HG03066 (cell line): ENCODE results near the gene DIPK2A.

ENCODE experiments used
- ATAC-seq: cut with Tn5 transposase; IDR thresholded peaks from one replicate; pipeline ENCODE4 v1.9.1; 2021; ENCODE audit warnings: low read depth; ENCODE audit not compliant: unreplicated experiment

DIPK2A gene

DNA sequence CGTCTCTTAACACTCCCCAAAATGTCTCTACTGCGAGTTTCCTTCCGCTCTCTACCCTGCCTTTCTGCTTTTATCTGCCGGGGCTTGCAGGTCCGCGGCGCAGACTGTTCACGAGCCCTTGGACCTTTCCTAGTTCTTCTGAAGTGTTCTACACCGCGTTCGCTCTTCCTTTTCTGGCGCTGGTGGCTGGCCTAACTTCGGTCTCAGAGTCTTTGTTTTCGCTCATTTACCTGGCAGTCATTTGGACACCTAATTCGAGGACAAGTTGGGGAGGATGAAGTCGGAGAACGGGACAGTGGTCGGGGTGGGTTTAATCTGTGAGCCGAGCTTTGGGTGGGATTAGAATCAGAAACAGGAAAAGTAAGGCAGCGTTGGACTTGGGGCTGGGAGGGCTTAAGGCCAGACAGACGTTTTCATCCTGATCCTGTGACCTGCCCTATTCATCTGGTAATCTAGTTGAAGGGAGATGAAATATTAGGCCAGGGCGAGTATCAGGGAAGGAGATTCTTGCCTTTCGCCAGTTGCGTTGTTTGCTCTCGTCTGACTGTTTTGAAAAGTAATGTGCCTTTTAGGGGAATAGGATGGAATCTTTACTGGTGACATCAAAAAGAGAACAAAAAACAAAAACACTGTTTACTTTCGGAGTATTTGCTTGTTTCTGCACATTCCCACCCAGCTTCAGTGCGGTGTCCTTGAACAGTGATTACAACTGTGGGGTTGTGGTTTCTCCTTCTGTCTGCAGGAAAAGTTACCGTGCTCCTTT, 1.8 kb downstream of the DIPK2A start:
- peak; percentile 31 for ATAC-seq

DNA sequence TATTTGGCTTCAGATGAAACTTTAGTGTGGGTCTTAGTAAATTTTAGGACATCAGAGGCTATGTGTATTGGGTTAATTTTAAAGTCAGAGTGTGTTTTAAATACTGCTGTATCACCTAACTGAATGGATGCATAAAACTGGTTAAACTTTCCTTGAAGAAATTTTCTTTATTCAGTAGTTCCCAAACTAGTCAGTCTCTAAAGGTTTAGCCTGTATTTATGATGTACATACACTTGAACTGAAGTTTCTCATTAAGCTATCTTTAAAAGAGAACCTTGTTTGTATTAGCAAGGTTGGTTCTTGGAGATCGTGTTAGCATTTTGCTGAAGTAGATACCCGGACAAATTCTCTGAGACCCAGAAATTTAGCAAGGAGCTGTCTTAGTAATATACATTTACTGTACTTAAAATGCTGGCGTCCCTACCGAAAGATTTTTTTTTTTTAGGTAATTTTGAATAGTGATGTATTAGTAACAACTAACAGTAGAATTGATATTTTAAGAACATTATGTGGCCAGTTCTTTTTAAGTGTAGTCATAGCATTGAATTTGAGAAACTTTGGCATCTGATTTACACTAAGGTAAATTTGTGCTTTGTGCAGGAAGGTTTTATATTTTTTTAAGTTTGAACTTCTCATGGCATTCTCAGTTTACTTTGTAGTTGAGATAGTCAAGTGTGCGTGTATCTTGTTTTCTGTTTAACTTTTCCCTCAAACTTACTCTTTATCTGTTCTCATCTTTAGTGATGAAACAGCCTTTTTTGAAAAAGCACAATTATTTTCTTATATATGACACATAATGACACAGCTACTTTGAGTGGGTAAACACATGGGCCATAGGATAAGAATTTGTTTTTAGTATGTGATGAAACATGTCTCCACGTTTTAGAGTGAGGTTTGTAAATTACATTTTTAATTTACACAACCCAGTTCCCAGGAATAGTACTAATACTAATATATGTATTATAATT, 2.9 kb downstream of the DIPK2A start:
- ATAC-seq, result no peak

DNA sequence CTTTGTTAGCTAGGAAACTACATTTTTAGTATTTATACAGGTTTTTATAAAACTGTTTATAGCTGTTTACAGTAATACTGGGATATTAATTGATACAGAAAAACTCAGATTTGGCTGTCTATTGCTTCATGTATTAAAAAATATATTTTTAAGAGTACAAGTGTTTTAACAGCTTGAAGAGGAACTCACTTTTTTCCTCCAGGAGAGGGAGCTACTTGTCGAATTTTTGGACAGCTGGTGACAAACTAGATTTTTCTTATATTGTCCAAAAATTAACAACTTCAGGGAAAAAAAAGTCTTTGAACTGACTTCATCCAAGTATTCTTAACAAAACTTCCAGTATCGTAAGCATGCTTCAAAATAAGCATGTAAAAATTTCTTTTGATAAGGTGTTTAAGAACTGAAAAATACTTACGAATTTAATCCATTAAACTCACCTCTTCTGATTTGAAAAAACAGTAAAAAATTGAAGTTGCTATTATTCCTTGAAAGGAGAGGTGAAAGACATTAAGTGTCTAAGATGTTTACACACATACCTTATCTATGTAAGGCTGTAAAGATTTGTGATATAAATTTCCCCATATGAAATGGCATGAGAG, 4.0 kb downstream of the DIPK2A start:
- ATAC-seq, result no peak

DNA sequence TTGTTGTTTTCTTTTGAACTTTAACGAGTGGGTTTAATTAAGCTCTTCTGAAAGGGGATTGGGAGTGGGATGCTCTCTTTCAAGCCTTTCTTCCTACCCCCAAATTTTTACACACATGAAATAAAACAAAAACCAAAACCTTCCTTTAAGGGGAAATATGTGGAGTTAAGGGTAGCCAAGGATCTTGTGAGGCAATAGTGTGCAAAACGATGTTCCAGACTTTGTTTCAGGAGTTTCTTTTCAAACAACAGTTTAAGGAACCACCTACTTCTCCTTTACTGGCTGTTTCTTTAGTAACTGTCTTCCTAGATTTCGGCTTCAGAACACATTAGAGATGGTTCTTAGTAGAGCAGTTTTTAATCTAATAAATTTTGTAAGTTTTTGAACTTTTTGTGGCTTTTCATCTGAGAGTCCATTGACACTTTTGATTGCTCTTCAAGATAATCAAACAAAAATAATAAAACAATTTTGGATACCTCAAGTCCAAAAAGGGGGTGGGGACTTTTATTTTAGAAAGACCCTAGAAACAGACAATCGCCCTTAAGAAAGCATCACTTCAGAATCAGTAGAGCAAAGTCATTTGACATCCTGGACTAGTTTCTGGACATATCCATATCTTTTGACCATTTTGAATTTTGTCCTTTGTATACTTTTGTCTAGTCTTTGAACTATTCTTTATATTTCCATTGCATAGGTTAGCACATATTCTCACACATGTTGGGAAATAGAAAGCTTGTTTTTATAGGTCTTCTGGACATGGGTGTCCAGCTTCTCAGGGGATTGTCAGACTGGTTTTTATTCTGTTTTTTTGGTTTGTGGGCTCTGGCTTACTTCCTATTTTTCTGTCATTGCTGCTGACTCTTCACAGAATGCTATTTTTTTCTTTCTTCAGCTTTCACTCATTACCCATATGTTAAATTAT, 6.0 kb downstream of the DIPK2A start:
- ATAC-seq, result peak; percentile 38

DNA sequence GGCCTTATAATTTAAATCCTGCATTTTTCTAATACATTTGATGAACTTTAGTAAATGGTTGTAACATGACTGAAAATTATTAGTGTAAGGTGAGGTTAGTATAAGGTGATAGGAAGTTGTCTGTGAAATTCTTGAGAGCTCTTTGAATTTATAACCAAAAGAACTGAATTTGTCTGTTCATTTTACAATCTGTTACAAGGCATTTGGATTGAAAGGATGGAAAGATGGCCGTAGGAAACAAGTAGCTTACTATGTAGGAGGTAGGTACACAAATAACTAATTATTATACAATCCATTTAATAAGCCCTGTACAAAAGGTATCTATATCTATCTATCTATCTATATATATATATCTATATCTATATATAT, 6.6 kb downstream of the DIPK2A start:
- ATAC-seq, result no peak

DNA sequence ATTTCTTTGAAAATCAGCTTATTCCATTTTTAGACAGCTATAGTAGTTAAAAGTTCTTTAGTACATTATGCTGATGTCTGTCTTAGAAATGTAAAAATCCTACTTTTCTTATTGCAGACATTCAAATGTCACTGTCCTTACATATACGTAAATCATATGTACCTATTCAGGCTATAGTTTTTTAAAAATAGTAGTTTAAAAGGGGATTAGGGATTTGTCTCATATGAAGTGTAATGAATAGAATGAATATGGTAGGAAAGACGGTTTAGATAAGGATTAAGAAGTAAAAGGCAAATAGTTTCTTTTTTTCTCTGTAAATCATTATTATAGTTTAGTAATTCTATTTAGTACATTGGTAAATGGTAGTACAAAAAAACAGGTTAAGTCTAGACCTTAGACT, 7.4 kb downstream of the DIPK2A start:
- ATAC-seq, result no peak

DNA sequence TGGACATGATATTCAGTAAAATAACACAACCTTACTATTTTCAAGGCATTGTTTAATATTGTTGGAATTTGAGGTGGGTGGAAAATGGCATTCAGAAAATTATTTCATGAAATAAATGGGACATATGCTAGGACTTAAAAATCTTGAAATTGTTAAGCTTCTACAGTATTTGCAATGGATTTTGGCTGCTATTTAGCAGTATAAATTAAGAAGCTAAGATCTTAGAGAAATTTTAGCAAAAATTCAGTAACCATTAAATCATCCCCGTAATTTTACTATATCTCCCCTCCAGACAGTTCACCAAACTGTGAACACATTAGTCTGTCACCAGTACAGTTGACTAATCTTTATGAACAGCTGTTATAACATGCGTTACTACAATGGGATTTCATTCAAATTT, 8.2 kb downstream of the DIPK2A start:
- no peak for ATAC-seq

DNA sequence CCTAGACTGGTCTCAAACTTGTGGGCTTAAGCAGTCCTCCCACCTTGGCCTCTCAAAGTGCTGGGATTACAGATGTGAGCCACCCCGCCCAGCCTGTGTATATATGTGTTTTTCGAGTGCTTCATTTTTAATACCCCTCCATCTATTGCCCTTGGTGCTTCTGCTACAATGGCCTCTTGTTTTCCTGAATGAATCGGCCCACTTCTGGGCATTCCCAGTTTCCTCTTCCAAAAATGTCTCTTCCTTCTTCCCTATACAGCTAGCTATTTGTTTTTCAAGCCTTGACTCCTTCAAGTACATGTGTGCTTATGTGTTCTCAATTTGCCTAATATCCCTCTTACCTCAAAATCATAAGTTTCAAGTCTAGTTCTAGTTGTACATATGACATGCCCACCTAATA, 16.7 kb downstream of the DIPK2A start:
- no peak for ATAC-seq

DNA sequence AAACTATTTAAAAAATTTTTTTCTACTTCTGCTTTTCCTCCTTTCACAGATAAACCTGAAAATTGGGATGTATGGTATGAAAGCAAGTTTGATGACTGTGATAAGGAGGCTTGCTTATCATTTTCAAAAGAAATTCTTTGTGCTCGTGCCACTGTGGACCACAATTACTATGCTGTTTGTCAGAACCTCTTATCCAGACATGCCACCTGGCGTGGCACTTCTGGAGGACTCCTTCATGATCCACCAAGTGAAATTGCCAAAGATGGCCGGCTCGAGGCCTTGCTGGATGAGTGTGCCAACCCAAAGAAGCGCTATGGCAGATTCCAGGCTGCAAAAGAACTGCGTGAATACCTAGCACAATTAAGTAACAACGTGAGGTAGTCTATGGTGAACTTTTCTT, 17.8 kb downstream of the DIPK2A start:
- ATAC-seq, result no peak

DNA sequence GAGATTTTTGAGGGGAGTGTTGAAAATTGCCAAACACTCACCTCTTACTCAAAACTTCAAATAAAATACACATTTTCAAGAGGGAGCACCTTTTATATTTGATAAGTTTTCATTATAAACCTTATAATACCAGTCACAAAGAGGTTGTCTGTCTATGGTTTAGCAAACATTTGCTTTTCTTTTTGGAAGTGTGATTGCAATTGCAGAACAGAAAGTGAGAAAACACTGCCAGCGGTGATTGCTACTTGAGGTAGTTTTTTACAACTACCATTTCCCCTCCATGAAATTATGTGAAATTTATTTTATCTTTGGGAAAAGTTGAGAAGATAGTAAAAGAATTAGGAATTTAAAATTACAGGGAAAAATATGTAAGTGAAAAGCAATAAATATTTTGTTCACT, 20.1 kb downstream of the DIPK2A start:
- no peak for ATAC-seq

DNA sequence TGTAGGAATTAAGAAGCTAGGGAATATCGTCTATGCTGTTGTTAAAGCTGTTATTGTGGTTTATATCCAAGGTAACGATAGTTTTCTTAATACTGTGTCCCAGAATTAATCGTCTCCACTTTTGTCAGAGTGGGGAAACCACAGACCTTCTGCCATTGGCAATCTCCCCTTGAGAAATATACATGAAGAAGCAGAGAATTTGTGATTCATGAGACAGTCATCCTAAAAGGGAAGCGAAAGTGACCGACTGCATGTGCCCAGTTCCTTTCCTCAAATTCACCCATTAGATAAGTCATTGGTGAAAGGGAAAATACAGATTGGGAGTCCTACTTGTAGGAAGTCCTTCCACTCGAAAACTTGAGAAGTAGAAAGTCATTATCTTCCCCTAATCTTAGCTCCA, 26.6 kb downstream of the DIPK2A start:
- ATAC-seq, result no peak

DNA sequence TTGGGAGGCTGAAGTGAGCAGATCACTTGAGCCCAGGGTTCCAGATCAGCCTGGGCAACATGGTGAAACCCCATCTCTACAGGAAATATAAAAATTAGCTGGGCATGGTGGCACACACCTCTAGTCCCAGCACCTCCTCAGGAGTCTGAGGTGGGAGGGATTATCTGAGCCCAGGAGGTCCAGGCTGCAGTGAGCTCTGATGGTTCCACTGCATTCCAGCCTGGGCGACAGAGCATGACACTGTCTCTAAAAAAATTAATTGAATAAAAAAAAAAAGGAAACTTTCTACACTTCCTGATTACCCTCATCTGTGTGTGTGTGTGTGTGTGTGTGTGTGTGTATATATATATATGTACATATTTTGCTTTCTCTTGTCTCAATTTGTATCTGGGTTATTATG, 31.4 kb downstream of the DIPK2A start:
- ATAC-seq, result no peak

DNA sequence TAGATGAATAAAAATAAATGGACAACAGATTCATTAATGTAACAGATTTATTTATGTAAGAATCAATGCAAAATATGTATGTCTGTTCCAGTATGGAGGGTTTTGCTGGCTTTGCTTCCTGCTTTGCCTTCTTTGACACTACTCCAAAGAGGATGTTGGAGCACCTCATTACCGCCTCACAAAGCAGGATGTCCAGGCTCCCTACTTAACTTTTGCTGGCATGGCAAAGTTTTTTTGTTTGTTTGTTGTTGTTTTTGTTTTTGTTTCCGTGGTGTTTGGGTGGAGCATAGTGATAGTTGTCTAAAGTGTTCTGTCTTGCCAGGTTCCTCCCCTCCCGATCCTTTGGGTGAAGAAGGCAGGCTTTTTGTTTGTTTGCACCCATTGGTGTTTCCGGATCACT, 38.7 kb downstream of the DIPK2A start:
- ATAC-seq, result no peak

DNA sequence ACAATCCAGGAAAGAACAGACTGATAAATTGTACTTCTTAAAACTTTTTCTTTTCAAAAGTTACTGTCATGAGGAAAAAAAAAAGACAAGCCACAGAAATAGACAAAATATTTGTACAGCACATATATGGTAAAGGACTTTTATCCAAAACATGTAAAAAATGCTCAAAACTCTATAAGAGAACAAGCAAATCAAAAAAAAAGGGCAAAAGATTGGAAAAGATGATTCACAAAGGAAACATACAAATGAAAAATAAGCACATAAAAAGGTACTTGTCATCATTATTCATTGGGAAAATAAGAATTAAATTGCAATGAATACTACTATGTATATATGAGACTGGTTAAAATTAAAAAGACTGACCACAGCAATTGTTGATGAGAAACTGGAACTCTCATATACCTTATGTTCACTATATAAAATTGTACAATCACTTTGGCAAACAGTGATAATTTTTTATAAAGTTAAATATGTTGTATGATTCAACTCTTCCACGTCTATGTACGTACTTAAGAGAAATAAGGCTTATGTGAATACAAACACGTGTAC, 39.7 kb downstream of the DIPK2A start:
- ATAC-seq, result no peak

DNA sequence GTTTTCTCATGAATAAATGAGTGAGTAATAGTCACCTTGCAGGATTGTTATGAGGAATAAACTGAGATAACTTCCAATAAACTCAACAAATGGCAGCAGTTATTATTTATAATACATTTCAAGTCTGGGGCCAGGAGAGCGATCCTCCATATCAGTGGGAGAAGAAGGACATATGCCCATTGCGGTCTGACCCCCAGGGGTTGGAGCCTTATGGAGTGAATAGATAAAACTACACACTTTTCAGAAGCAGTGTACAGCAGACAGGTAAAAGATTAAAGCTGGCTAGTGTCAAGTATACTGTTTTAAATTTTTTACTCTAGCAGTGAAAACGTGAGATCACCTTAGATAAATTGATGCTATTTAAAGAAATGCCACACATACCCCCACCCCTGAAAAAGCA, 43.5 kb downstream of the DIPK2A start:
- no peak for ATAC-seq

DNA sequence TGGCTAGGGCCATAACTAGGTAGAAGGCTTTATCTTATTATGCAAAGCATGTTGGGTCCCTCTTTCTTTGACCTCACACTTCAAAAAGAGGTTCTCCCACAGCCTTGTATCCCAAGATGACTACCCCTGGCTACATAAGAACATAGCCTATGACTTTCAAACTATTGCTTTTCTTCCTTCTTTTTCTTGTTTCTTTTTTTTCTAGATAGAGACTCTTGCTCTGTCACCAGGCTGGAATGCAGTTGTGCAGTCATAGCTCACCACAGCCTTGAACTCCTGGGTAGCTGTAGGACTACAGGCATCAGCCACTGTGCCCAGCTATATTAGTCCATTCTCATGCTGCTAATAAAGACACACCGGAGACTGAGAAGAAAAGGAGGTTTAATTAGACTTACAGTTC, 47.2 kb downstream of the DIPK2A start:
- ATAC-seq, result no peak
